ENCODE results near the gene PGPEP1.

GRCh38 chr19:18301718-18302111 lies 38.7 kb upstream of the PGPEP1 start:
- TF ChIP-seq, protein P1, sequence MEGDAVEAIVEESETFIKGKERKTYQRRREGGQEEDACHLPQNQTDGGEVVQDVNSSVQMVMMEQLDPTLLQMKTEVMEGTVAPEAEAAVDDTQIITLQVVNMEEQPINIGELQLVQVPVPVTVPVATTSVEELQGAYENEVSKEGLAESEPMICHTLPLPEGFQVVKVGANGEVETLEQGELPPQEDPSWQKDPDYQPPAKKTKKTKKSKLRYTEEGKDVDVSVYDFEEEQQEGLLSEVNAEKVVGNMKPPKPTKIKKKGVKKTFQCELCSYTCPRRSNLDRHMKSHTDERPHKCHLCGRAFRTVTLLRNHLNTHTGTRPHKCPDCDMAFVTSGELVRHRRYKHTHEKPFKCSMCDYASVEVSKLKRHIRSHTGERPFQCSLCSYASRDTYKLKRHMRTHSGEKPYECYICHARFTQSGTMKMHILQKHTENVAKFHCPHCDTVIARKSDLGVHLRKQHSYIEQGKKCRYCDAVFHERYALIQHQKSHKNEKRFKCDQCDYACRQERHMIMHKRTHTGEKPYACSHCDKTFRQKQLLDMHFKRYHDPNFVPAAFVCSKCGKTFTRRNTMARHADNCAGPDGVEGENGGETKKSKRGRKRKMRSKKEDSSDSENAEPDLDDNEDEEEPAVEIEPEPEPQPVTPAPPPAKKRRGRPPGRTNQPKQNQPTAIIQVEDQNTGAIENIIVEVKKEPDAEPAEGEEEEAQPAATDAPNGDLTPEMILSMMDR (IDR thresholded peaks at IDR 0.05; ENCODE audit: extremely low read depth in 1 of 2, insufficient read depth in 1 of 2, low read depth in 1 of 2, low read length in 2 of 2), result no peak
- no peak for TF ChIP-seq GATA2 (IDR thresholded peaks at IDR 0.05; ENCODE audit: insufficient read depth, insufficient read length, low read depth, low read length)
- no peak for TF ChIP-seq FOS (IDR thresholded peaks at IDR 0.05; ENCODE audit: borderline replicate concordance, insufficient read depth, low read length)
- no peak for TF ChIP-seq POLR2AphosphoS5 (IDR thresholded peaks at IDR 0.05; ENCODE audit: insufficient read depth, low read depth, low read length)
- no peak for TF ChIP-seq EZH2 (IDR thresholded peaks at IDR 0.05; ENCODE audit: borderline replicate concordance, low read depth, low read length, severe bottlenecking)
- TF ChIP-seq POLR2A (IDR thresholded peaks at IDR 0.05; ENCODE audit: low read depth, low read length), result no peak
- no peak for TF ChIP-seq MYC (IDR thresholded peaks at IDR 0.05; ENCODE audit: low read depth, low read length)
- TF ChIP-seq JUN (IDR thresholded peaks at IDR 0.05; ENCODE audit: borderline replicate concordance, insufficient read depth, insufficient read length, low read depth), result no peak
